HUDEP-2 (cell line): ENCODE measurements around the gene LRRC32.
"Not testable (repeated sequence)": the region's sequence is repeated elsewhere in the genome, so short reads cannot be mapped to it uniquely, and the experiment has no call there.

ENCODE experiments used
- DNase-seq, 76 experiments: peaks; one replicate each; lab custom pipeline; 2025; ENCODE audit not compliant: unreplicated experiment in 76 of 76; lab: John Stamatoyannopoulos, UW

LRRC32 gene

GRCh38 chr11:76617553-76618265 is 52.8 kb downstream of the LRRC32 start:
- DNase-seq, result no peak

- DNase-seq, result no peak
Observed at GRCh38 chr11:76616676-76617552, 53.6 kb downstream of the LRRC32 start.

GRCh38 chr11:76615950-76616349 is 54.6 kb downstream of the LRRC32 start:
- no peak for DNase-seq

GRCh38 chr11:76614471-76615179 is 55.9 kb downstream of the LRRC32 start:
- DNase-seq, result no peak

GRCh38 chr11:76613901-76614300 is 56.6 kb downstream of the LRRC32 start:
- no peak for DNase-seq

- DNase-seq, result no peak
Observed at GRCh38 chr11:76612226-76612625, 58.3 kb downstream of the LRRC32 start.

GRCh38 chr11:76610871-76611475 is 59.6 kb downstream of the LRRC32 start:
- no peak for DNase-seq

GRCh38 chr11:76610371-76610770 is 60.2 kb downstream of the LRRC32 start:
- no peak for DNase-seq

GRCh38 chr11:76609736-76610370 is 60.7 kb downstream of the LRRC32 start:
- no peak for DNase-seq

GRCh38 chr11:76608879-76609460 is 61.6 kb downstream of the LRRC32 start:
- DNase-seq, result not testable (repeated sequence)

- DNase-seq, result not testable (repeated sequence)
Observed at GRCh38 chr11:76608228-76608627, 62.3 kb downstream of the LRRC32 start.
